Tibial artery (tissue), 4 donors: ENCODE data around the gene SNX7.

Experiments used
- DNase-seq, 2 donors: peaks; one replicate each; pipeline ENCODE4 v3.0.0-alpha.2; 2019
- H3K27ac ChIP-seq, 2 donors: fragments of 200-600 bp; sonication (generic) in 1 of 2; 1 replicate in 1 of 2; 2 replicates in 1 of 2; pipeline ENCODE4 v1.5.1; 2018 to 2019; ENCODE audit warnings: mild to moderate bottlenecking in 1 of 2
- H3K27me3 ChIP-seq, 2 donors: fragments of 200-600 bp; sonication (generic) in 1 of 2; one replicate each; pipeline versions ENCODE4 v1.5.1 to v1.6.0; 2016 to 2019
- H3K36me3 ChIP-seq, 3 donors: fragments of 200-600 bp; sonication (generic) in 2 of 3; one replicate each; pipeline ENCODE4 v1.5.1; 2016 to 2019; ENCODE audit warnings: mild to moderate bottlenecking in 2 of 3
- H3K4me1 ChIP-seq, 4 donors: fragments of 200-600 bp; sonication (generic) in 2 of 4; 1 replicate in 3 of 4; 2 replicates in 1 of 4; pipeline ENCODE4 v1.5.1; 2016 to 2019
- H3K4me3 ChIP-seq, 2 donors: fragments of 200-600 bp; sonication (generic) in 1 of 2; 1 replicate in 1 of 2; 2 replicates in 1 of 2; pipeline ENCODE4 v1.5.1; 2018 to 2019; ENCODE audit warnings: mild to moderate bottlenecking in 2 of 2
- H3K9me3 ChIP-seq, 3 donors: fragments of 200-600 bp; sonication (generic) in 1 of 3; one replicate each; pipeline ENCODE4 v1.5.1; 2016 to 2019
- CTCF ChIP-seq, 2 experiments: fragments of 200-600 bp in 1 of 2; fragments of 450-650 bp in 1 of 2; IDR thresholded peaks; one replicate each; pipeline ENCODE4 v1.5.1; 2017 to 2019; ENCODE audit warnings: antibody characterized with exemption in 2 of 2, mild to moderate bottlenecking in 1 of 2, moderate library complexity in 1 of 2
- intact Hi-C: fragments of 100-400 bp; cut with DNase I; formaldehyde crosslinking; loops from one replicate; pipeline ENCODE4 v1.15.0; 2023; ENCODE audit warnings: low total_unique reads

Gene SNX7

GRCh38 chr1:98653123-98653522 lies 8.4 kb upstream of the SNX7 start:
- no peak overlapping the region for H3K4me3 ChIP-seq
- no peak for TF ChIP-seq CTCF (IDR thresholded peaks at IDR 0.05)
- no peak for DNase-seq
- H3K4me1 ChIP-seq = no peaks in the 10 kb centered on the region
- no peaks in the 10 kb centered on the region for H3K36me3 ChIP-seq
- intact Hi-C loops = no loop called here
- no peaks in the 10 kb centered on the region for H3K27me3 ChIP-seq
- no peaks in the 10 kb centered on the region for H3K9me3 ChIP-seq
- H3K27ac ChIP-seq = no peak overlapping the region

DNA sequence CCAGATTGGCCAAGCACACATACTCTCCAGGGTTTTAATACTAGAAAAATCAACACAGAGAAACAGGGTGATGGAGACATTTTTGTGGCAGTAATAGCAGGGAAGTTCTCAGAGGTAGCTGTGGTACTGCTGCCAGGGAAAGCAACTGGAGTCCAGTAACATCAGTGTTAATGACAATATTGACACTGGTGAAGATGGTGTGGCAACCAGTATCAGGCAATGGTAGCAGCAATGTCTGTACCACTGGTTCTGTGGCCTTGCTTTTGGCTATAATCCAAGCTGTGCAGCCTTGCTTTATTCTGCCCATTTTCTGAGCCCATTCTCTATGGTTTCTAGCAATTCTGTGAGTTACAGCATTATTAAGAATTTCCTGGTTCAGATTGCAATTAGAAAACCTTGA lies 1.6 kb upstream of the SNX7 start:
- intact Hi-C loops = no loop called here
- Histone ChIP-seq H3K9me3 (no peaks in the 10 kb centered on the region), H3K36me3 (no peaks in the 10 kb centered on the region), H3K27me3 (no peaks in the 10 kb centered on the region), H3K4me3 (no peak overlapping the region), H3K4me1 (peaks cover 0 to 37% (median 12%) of the 10 kb centered on the region in 4 donors), H3K27ac (peak overlapping the region in 1 of 2 donors; percentile 91)
- TF ChIP-seq CTCF (IDR thresholded peaks at IDR 0.05) = no peak
- DNase-seq = no peak

DNA sequence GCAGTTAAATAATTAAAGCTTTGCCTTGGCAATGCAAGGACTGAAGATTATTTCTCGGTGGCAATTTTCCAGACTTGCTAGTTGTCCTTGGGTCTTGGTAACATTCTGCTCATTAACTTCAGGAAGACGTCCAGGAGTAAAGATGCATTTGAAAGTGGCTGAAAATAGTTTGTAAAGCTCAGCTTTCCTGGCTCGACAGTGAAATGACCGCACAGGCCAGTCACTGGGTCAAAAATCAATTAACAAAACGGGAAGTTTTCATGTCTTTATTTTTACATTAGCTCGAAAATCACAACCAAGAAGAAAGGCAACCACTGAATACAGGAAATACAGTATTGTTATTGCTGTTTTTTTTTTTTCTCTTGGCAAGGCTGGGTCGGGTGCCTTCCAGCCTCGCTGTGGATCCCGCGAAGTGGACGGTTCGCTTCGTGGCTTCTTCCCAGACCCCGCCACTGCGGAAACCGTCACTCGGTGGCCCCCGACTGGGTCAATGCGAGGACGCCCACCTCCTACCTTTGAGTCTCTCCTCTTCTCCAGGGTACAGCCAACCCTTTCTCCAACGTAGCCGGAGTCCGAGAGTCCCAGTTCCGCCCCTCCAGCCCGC lies 479 bp upstream of the SNX7 start:
- no peaks in the 10 kb centered on the region for H3K36me3 ChIP-seq
- H3K27ac ChIP-seq = peak overlapping the region; percentile 85 to 91
- H3K4me1 ChIP-seq = peaks cover 0 to 38% (median 13%) of the 10 kb centered on the region in 4 donors
- no peaks in the 10 kb centered on the region for H3K9me3 ChIP-seq
- no peaks in the 10 kb centered on the region for H3K27me3 ChIP-seq
- no peak for TF ChIP-seq CTCF (IDR thresholded peaks at IDR 0.05)
- no peak for DNase-seq
- H3K4me3 ChIP-seq = peak overlapping the region; percentile 82
- intact Hi-C loops = no loop called here

DNA sequence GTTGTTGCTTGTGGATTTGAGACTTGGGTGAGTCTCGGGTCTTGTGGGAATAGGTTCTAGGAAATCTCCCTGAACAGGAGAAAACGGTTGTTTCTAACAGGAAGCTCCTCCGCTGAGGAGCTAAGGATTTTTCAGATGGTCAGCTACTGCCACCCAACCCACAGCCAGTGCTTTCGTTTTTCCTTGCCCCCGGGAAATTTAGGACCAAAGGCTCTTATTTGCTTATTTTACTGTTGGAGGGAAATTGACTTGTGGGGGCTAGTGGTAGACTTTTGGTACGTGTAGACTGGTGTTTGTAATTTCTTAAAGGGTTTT lies 792 bp downstream of the SNX7 start:
- DNase-seq = no peak
- Histone ChIP-seq H3K4me1 (peaks cover 0 to 48% (median 13%) of the 10 kb centered on the region in 4 donors), H3K36me3 (no peaks in the 10 kb centered on the region), H3K9me3 (no peaks in the 10 kb centered on the region), H3K4me3 (peak overlapping the region; percentile 82), H3K27ac (peak overlapping the region; percentile 85 to 91), H3K27me3 (no peaks in the 10 kb centered on the region)
- intact Hi-C loops = no loop called here
- no peak for TF ChIP-seq CTCF (IDR thresholded peaks at IDR 0.05)

DNA sequence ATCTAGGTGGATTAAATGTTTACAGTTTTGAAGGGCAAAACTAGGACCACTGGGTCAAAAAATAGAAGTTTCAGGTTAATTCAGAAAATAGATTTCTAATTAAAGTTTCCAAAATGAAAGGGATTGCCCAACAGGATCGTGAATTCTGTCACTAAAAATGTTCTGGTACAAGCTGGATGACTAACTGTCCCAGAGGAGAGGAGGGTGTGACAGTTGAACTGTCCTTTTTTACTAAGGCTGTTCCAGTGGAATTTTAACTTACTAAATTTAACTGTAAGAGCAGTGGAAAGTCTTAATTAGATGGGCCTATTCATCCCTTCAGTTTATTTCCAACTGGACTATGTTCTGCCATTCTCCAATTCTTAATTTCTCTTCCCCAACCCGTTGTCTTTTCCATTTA lies 7.2 kb downstream of the SNX7 start:
- H3K27ac ChIP-seq = peak overlapping the region; percentile 46 to 50
- H3K36me3 ChIP-seq = no peaks in the 10 kb centered on the region
- intact Hi-C loops = no loop called here
- H3K27me3 ChIP-seq = no peaks in the 10 kb centered on the region
- H3K9me3 ChIP-seq = no peaks in the 10 kb centered on the region
- peak overlapping the region in 1 of 2 donors; percentile 4 for H3K4me3 ChIP-seq
- DNase-seq = peak in 1 of 2 donors; percentile 29
- H3K4me1 ChIP-seq = peaks cover 0 to 58% (median 9%) of the 10 kb centered on the region in 4 donors
- no peak for TF ChIP-seq CTCF (IDR thresholded peaks at IDR 0.05)
